DMS53 (cell line): ENCODE results near the gene SELENOO.
"Not testable (repeated sequence)": the region's sequence is repeated elsewhere in the genome, so short reads cannot be mapped to it uniquely, and the experiment has no call there.

ENCODE experiments used
- DNase-seq: peaks from one replicate; lab custom pipeline; 2025; lab: John Stamatoyannopoulos, UW

Gene SELENOO, protein sequence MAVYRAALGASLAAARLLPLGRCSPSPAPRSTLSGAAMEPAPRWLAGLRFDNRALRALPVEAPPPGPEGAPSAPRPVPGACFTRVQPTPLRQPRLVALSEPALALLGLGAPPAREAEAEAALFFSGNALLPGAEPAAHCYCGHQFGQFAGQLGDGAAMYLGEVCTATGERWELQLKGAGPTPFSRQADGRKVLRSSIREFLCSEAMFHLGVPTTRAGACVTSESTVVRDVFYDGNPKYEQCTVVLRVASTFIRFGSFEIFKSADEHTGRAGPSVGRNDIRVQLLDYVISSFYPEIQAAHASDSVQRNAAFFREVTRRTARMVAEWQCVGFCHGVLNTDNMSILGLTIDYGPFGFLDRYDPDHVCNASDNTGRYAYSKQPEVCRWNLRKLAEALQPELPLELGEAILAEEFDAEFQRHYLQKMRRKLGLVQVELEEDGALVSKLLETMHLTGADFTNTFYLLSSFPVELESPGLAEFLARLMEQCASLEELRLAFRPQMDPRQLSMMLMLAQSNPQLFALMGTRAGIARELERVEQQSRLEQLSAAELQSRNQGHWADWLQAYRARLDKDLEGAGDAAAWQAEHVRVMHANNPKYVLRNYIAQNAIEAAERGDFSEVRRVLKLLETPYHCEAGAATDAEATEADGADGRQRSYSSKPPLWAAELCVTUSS

GRCh38 chr22:50200461-50201190, at the start of gene SELENOO:
SELENOO (plus strand) TSS chr22:50201011; CDS start chr22:50201037, 26 bp downstream.
- peak; percentile 91 for DNase-seq

GRCh38 chr22:50151571-50152537, 49.0 kb upstream of the SELENOO start:
- no peak for DNase-seq

- DNase-seq = no peak
These were observed 47.6 kb upstream of the SELENOO start for GRCh38 chr22:50153056-50153755.

DNA sequence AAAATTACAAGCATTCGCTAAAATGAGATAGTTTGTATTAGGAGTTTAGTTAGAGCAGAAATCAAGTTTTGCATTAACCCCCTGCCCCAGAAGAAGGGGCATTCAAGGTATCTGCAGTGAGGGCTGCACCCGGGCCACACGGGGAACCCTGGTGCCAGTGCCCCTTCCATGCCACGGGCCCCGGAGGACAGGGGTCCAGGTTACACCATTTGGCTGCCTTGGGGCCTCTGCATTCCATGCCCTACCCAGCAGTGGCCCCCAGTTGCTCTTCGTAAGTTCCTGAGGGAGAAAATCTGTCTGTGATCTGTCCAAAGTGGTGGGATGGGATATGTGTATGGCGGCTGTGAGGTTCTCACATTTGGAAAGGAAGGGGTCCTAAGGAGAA, 47.1 kb upstream of the SELENOO start:
- DNase-seq = no peak

GRCh38 chr22:50157709-50158375, 43.0 kb upstream of the SELENOO start:
- DNase-seq = peak; percentile 34

DNA sequence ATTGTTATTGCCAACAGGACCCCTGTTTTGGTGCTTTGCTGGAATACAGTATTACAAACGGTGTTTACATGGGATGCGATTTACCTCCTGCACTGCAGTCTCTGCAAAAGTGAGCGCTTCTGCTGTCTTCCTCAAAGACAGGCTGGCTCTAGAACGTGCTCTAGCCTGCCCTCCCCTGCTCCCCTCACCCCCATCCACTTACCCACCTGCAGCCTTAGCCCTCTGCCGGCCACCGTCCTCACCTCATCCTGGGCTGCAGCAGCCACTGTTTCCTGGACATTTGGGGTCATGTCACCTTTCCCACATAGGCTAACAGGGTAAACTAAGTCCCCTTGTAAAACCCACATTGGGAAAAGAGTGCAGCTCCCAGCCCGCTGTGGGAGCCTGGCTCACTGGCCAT, 39.9 kb upstream of the SELENOO start:
- DNase-seq = no peak

DNA sequence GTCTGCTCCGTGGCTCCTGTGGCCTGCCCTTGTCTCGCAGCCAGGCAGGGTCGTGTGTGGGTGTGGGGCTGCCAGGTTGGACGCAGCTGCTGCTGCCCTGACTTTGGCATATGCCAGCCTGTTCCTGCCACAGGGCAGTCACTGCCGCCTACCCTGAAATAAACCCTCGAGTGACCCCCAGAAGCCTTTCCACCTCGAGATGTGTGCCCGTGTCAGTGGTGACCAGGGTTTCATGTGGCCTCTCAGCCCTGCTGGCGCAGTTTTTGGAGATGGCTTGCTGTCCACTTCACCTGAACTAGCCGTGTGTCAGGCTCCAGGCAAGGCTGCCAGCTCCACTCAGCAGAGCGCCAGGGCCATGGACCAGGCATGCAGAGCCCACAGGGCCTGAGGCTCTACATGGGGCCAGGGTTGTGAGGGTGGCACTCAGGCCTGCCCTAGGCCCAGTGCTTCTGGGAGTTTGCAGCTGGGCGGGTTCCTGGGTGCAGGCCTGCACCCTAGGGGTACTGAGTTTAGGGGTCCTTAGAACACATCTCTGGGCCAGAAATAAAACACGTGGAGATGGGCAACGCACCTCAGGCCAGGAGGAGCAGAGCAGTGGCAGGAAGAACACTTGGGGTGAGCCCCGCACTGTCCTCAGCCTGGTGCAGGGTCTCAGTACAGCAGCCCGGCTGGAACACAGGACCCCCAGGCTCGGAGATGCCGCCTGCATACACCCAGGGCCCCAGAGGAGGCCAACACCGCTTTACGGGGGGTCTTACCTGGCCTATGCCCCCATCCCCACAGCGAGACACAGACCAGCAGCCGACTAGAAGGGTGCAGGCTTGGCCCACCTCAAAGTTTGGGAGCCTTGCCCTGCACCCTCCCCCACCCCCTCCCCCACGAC, 39.1 kb upstream of the SELENOO start:
- DNase-seq = no peak

GRCh38 chr22:50162391-50162956, 38.3 kb upstream of the SELENOO start:
- no peak for DNase-seq

DNA sequence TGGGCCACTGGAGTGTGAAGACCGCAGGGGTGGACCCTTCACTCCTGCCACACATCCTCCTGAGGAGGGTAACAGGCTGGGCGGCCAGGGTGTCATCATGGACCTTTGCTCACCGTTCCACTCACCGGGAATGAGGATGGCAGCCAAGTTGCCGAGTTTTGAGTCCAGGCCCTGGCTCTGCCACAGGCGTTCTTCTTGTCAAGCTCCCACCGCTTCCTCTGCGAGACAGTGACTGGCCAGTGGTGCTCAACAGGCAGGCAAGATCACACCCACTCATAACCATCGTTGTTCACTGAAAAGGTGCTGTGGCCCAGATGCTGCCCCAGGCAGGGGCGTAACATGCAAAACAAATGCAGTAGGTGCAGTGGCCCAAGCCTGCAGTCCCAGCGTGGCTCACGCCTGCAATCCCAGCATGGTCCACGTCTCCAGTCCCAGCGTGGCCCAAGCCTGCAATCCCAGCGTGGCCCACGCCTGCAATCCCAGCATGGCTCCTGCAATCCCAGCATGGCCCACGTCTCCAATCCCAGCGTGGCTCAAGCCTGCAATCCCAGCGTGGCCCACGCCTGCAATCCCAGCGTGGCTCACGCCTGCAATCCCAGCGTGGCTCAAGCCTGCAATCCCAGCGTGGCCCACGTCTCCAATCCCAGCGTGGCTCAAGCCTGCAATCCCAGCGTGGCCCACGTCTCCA, 35.2 kb upstream of the SELENOO start:
- DNase-seq = no peak

- DNase-seq = peak; percentile 20
These were observed 32.9 kb upstream of the SELENOO start for GRCh38 chr22:50167689-50168489.

DNA sequence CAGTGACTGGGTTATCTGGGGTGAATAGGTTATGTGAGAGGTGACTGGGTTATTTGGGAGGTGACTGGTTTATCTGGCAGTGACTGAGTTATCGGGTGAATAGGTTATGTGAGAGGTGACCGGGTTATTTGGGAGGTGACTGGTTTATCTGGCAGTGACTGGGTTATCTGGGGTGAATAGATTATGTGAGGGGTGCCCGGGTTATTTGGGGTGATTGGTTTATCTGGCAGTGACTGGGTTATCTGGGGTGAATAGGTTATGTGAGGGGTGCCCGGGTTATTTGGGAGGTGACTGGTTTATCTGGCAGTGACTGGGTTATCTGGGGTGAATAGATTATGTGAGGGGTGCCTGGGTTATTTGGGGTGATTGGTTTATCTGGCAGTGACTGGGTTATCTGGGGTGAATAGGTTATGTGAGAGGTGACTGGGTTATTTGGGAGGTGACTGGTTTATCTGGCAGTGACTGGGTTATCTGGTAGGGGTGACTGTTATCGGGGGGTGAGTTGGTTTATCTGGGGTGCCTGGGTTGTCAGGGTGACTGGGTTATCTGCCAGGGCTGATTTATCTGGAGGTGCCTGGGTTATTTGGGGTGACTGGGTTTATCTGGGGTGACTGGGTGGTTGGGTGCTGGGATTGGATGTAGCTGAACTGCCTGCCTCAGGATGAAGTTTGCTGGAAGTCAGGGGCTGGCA, 32.2 kb upstream of the SELENOO start:
- DNase-seq = not testable (repeated sequence)

DNA sequence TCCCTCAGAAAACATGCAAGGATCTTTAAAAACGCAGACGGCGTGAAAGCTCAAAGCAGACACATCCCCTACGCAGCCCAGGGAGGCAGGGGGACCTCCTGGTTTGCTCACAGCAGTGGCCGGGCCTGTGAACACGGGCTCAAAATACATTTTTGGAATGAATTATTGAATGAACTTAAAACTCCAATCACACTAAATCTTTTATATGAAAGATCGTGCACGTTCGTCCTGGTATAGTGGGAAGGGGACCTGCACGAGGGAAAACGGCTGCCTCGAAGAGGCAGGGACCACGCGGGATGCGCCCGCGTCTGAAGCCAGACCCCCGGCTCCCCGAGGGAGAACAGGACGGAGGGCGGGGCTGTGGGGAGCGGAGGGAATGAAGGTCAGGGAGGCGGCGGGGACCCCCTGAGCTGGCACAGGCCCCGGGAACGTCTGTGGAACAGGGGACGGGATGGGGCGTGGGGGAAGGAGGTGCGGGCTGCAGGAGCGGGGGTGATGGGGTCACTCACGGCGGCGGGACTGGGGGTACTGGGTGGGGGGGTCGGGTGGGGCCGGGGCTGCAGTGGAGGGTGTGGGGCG, 31.5 kb upstream of the SELENOO start:
- DNase-seq = no peak

- peak; percentile 66 for DNase-seq
These were observed 31.0 kb upstream of the SELENOO start for GRCh38 chr22:50169774-50170341.

DNA sequence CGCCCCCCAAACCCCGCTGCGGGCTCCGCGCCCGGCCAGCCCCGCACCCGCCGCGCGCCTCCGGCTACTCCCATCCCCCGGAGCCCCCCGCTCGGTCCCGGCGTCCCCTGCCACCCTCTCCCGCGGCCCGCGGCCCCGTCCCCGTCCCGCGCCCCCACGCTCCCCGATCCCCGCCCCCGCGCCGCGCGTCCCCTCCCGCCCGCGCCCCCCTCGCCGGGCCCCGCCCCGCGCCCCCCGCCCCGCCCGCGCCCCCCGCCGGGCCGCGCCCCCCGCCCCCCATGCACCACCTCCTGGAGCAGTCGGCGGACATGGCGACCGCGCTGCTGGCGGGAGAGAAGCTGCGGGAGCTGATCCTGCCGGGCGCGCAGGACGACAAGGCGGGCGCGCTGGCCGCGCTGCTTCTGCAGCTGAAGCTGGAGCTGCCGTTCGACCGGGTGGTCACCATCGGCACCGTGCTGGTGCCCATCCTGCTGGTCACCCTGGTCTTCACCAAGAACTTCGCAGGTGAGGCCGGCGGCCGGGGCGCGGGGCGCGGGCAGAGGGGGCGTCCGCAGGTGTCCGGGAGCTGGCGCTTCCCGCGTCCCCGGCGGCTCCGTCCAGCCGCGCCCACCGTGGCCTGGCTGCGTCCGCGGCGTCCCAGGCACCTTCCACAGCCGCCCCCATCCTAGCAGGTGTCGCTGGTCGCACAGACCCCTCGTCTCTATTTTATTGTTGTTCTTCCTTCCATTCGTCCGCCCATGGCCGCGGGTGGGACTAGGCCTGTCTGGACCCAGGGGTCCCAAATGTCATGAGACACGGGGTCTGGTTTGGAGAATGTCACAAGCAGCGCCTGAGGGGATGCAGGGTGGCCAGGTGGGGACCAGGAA, 30.1 kb upstream of the SELENOO start, which contains the start of gene PANX2:
TSS of gene PANX2 (plus strand) at position 279 of the 866 bp plus-strand sequence. CDS start at position 279, 0 bp downstream.
- peak; percentile 62 for DNase-seq

DNA sequence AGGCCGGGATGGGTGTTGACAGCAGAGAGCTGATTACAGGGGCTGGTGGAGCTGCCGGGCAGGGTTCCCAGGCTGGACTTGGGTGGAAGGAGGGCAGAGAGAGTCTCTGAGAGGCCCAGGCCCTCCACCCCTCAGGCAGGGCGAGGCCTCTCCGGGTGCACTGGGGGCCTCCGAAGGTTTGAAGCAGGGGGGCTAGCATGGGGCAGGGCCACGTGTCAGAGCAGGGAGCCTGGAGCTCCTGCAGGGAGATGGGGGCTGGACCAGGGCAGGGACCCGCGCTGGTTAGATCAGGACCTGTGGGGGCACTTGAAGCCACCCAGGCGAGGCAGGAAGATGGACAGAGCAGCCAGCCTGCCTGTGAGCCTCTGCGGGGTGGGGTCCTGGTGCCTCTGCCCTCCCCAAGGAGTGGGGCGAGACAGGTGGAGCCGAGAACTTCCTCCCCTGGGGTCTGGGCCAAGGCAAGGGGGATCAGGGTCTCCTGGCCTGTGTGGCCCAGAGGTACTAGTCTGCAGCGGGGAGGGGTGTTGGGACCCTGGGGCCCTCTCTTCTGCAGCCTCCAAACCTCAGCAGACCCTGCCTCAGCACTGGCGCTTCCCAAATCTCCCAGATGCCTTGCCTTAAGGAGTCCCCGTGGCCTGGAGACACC, 29.4 kb upstream of the SELENOO start:
- no peak for DNase-seq
